Motor neuron (in vitro differentiated cells): Measurements from ENCODE around the gene ANKRD40. TPM values are rescaled to one million over a fixed set of nuclear protein-coding genes. Genes with fewer than 3 reads are reported as not detected.
"Not testable (repeated sequence)": the region's sequence is repeated elsewhere in the genome, so short reads cannot be mapped to it uniquely, and the experiment has no call there.

Source experiments
- ATAC-seq, 8 experiments: fragments of 200-7000 bp; cut with Tn5 transposase; replicated peaks in 6 of 8; 2 replicates each; pipeline ENCODE4 v1.8.0; 2021; ENCODE audit warnings: mild to moderate bottlenecking in 8 of 8, moderate library complexity in 8 of 8
- H3K27ac ChIP-seq, 2 donors: fragments of 250-450 bp; sonication (Bioruptor Pico); 2 replicates each; pipeline ENCODE4 v1.9.0; 2021; ENCODE audit warnings: antibody characterized with exemption in 2 of 2, mild to moderate bottlenecking in 2 of 2, moderate library complexity in 1 of 2
- H3K4me1 ChIP-seq, 2 donors: fragments of 250-450 bp; sonication (Bioruptor Pico); replicated peaks in 1 of 2; 2 replicates each; pipeline ENCODE4 v1.6.1; 2021; ENCODE audit warnings: antibody characterized with exemption in 2 of 2, mild to moderate bottlenecking in 2 of 2, moderate library complexity in 1 of 2
- H3K4me3 ChIP-seq, 5 donors: fragments of 250-450 bp; sonication (Bioruptor Pico); 2 replicates each; pipeline ENCODE4 v1.9.0; 2021; ENCODE audit warnings: antibody characterized with exemption in 5 of 5, mild to moderate bottlenecking in 5 of 5, moderate library complexity in 4 of 5
- WGBS, 10 experiments: fragments of 450-650 bp; shearing (Covaris generic); methylation state at CpG; one replicate each; pipeline ENCODE4 v1.0.0; 2022; 5-methylcytosine and 5-hydroxymethylcytosine counted together
- in situ Hi-C, 9 experiments: fragments of 400-800 bp; cut with MboI; loops; one replicate each; pipeline ENCODE4 v1.15.0; 2021; ENCODE audit warnings: low sequenced_read_pairs in 9 of 9, low pct_unique_long_range_greater_than_20kb in 2 of 9; ENCODE audit not compliant: unreplicated experiment in 9 of 9
- total RNA-seq, 8 experiments: library from RNA; unstranded; fragments of 300-600 nt; gene quantifications; 2 replicates each; pipeline versions ENCODE4 v1.2.3 to v1.2.4, GENCODE V29; 2022

ANKRD40 gene
- total RNA-seq, 8 experiments from 2014 or later: 12.8 to 43.6 (median 24.7) TPM

- ATAC-seq, H3K27ac ChIP-seq, H3K4me3 ChIP-seq, in situ Hi-C loops: not testable (repeated sequence)
- 80 to 100% (median 90%) methylated on average over 1 to 4 of the region's 6 CpGs for WGBS, 10 experiments
- H3K4me1 ChIP-seq: peaks cover 10 to 13% of the 10 kb centered on the region in 2 donors
Measured at GRCh38 chr17:50724622-50725021, 16.9 kb upstream of the ANKRD40 start.

GRCh38 chr17:50722746-50723145 is 15.0 kb upstream of the ANKRD40 start:
- no peak for ATAC-seq
- in situ Hi-C loops: no loop called here
- peaks cover 14 to 17% of the 10 kb centered on the region in 2 donors for H3K4me1 ChIP-seq
- H3K27ac ChIP-seq: no peak overlapping the region
- H3K4me3 ChIP-seq: peak overlapping the region in 1 of 5 donors; percentile 2
- 0 to 100% (median 63%) methylated on average over 1 to 3 of the region's 3 CpGs for WGBS, 10 experiments

- in situ Hi-C loops: no loop called here
- H3K27ac ChIP-seq: no peak overlapping the region
- peak in 3 of 8 experiments; percentile 5 to 16 (median 7) for ATAC-seq
- H3K4me1 ChIP-seq: peaks cover 14 to 17% of the 10 kb centered on the region in 2 donors
- H3K4me3 ChIP-seq: peak overlapping the region; percentile 78 to 98 (median 96)
- 2 to 33% (median 10%) methylated on average over 3 to 7 of the region's 7 CpGs for WGBS, 10 experiments
Measured at GRCh38 chr17:50721194-50722010, 13.7 kb upstream of the ANKRD40 start.

- peak overlapping the region; percentile 99 for H3K27ac ChIP-seq
- 0 to 3% (median 0%) methylated on average over 4 to 16 of the region's 25 CpGs; no CpG with 5 or more reads in 1 of the 10 experiments for WGBS, 10 experiments
- in situ Hi-C loops: no loop called here
Measured at GRCh38 chr17:50719924-50720794, 12.4 kb upstream of the ANKRD40 start.

GRCh38 chr17:50719144-50719923 is 11.6 kb upstream of the ANKRD40 start, which contains the start of gene LUC7L3:
TSS of gene LUC7L3 (plus strand) at chr17:50719603. CDS start at chr17:50719733, 130 bp downstream.
- WGBS, 10 experiments: 3 to 60% (median 36%) methylated on average over 1 to 13 of the region's 76 CpGs; no CpG with 5 or more reads in 5 of the 10 experiments
- in situ Hi-C loops: no loop called here
- ATAC-seq: peak; percentile 82 to 95 (median 93)
- Histone ChIP-seq H3K4me1 (peaks cover 14 to 17% of the 10 kb centered on the region in 2 donors), H3K4me3 (peak within 1 kb of the TSS; percentile 78 to 98 (median 96)), H3K27ac (peak within 1 kb of the TSS; percentile 99)

More at GRCh38 chr17:50719924-50720794, 12.4 kb upstream of the ANKRD40 start:
- ATAC-seq: no peak
- Histone ChIP-seq H3K4me1 (peaks cover 14 to 17% of the 10 kb centered on the region in 2 donors), H3K4me3 (peak overlapping the region; percentile 78 to 98 (median 96))

GRCh38 chr17:50715471-50715870 is 7.8 kb upstream of the ANKRD40 start:
- ATAC-seq: no peak
- in situ Hi-C loops: no loop called here
- 70 to 100% (median 93%) methylated on average over 2 to 3 of the region's 3 CpGs; no CpG with 5 or more reads in 3 of the 10 experiments for WGBS, 10 experiments

DNA sequence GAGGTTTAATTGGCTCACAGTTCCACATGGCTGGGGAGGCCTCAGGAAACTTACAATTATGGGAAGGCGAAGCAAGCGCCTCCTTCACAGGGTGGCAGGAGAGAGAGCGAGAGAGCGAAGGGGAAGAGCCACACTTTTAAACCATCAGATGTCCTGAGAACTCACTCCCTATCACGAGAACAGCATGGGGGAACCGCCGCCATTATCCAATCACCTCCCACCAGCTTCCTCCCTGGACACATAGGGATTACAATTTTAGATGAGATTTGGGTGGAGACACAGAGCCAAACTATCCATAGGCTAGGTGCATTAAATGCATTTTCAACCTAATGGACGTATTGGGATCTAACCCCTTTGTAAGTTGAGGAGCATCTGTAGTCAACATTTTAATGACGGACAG is 4.9 kb upstream of the ANKRD40 start:
- Histone ChIP-seq H3K27ac (no peak overlapping the region), H3K4me1 (peaks cover 12 to 13% of the 10 kb centered on the region in 2 donors), H3K4me3 (no peak overlapping the region)
- WGBS, 10 experiments: 69 to 96% (median 90%) methylated on average over 2 to 9 of the region's 9 CpGs; no CpG with 5 or more reads in 1 of the 10 experiments
- no peak for ATAC-seq
- in situ Hi-C loops: no loop called here

More at GRCh38 chr17:50715471-50715870, 7.8 kb upstream of the ANKRD40 start:
- Histone ChIP-seq H3K27ac (no peak overlapping the region), H3K4me3 (no peak overlapping the region), H3K4me1 (peaks cover 3 to 4% of the 10 kb centered on the region in 2 donors)

- 87 to 100% (median 100%) methylated on average over 1 to 3 of the region's 4 CpGs; no CpG with 5 or more reads in 2 of the 10 experiments for WGBS, 10 experiments
- ATAC-seq: no peak
- in situ Hi-C loops: no loop called here
- Histone ChIP-seq H3K27ac (no peak overlapping the region), H3K4me3 (no peak overlapping the region), H3K4me1 (peaks cover 12 to 19% of the 10 kb centered on the region in 2 donors)
Measured at GRCh38 chr17:50710650-50711049, 2.9 kb upstream of the ANKRD40 start.

- in situ Hi-C loops: no loop called here
- ATAC-seq: no peak
Measured at GRCh38 chr17:50710025-50710424, 2.3 kb upstream of the ANKRD40 start.

DNA sequence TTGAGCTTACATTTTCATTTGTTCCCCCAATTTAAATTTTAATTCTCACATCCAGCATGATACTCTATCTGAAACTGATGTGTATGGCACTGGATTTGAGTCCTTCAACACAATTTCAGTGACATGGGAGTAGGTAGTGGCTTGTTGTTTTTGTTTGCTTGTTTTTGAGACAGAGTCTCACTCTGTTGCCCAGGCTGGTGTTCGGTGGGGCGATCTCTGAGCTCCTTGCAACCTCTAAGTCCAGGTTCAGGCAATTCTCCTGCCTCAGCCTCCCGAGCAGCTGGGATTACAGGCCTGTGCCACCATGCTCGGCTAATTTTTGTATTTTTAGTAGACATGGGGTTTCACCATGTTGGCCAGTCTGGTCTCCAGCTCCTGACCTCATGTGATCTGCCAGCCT is 1.3 kb upstream of the ANKRD40 start:
- in situ Hi-C loops: not testable (repeated sequence)
- peak overlapping the region in 2 of 5 donors; percentile 68 to 73 for H3K4me3 ChIP-seq

More at GRCh38 chr17:50710025-50710424, 2.3 kb upstream of the ANKRD40 start:
- no peak overlapping the region for H3K27ac ChIP-seq
- H3K4me3 ChIP-seq: no peak overlapping the region
- WGBS, 10 experiments: 48 to 100% (median 73%) methylated on average over 1 to 2 of the region's 2 CpGs; no CpG with 5 or more reads in 3 of the 10 experiments
- H3K4me1 ChIP-seq: peaks cover 12 to 19% of the 10 kb centered on the region in 2 donors

DNA sequence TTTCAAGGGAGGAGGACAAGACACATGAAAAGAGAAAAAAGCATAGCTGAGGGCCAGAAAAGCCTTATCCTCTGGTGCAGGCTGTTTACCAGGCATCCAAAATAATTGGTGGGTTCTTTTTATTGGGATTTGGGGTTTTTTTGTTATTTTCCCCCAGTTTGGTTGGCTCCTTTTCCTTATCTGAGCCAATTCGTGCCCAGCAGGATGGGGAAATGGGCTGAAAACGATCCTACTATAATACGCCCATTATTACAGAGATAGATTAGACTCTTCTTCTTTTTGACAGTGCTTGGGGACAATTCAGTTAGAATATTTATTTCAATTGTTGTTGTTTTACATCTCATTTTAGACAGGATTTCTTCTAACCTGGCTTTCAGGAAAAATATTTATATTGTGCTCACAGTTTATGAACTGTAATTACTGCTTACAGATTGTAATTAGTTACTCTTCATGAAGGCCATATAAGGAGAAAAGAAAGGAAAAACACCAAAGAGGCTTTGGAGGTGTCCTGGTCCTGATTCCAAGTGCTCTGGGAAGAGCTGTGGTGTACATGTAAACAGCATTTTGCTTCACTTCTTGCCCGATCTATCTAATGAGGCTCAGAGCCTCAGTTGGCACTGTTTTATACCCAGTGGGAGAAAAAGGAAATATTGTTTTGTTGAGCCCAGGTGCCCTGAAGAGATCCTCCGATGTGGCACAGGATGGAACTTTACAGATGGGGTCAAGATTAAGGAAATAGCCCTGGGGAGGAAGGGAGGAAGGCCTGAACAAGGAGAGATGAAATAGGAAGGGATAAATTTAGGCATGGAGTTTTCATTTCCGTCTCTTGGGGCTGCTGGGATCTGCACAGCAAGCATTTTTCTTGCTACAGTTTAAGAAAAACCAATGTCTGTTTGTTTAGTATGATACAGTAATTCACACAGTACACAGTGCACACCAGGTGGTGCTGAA is 611 bp upstream of the ANKRD40 start:
- in situ Hi-C loops: no loop called here
- ATAC-seq: peak in 3 of 8 experiments; percentile 0 to 8 (median 3)
- peaks cover 12 to 19% of the 10 kb centered on the region in 2 donors for H3K4me1 ChIP-seq
- WGBS, 10 experiments: 3 to 57% (median 23%) methylated on average over 3 to 6 of the region's 6 CpGs
- peak overlapping the region; percentile 93 to 96 for H3K27ac ChIP-seq
- H3K4me3 ChIP-seq: peak overlapping the region; percentile 58 to 95 (median 68)

More for the DNA sequence above, 1.3 kb upstream of the ANKRD40 start:
- H3K4me1 ChIP-seq: peaks cover 12 to 19% of the 10 kb centered on the region in 2 donors
- 73 to 100% (median 92%) methylated on average over 1 to 4 of the region's 4 CpGs; no CpG with 5 or more reads in 5 of the 10 experiments for WGBS, 10 experiments
- ATAC-seq: not testable (repeated sequence)
- H3K27ac ChIP-seq: peak overlapping the region; percentile 93 to 96
